T1000 (cell line): ENCODE results near the gene PCDH19.

ENCODE experiments used
- DNase-seq: peaks from one replicate; lab custom pipeline; 2025; ENCODE audit warnings: mixed read lengths; lab: John Stamatoyannopoulos, UW

PCDH19 gene

GRCh38 chrX:100404851-100405250 lies 5.2 kb downstream of the PCDH19 start:
- no peak for DNase-seq

GRCh38 chrX:100395781-100396180 lies 14.3 kb downstream of the PCDH19 start:
- no peak for DNase-seq

- no peak for DNase-seq
Measured at GRCh38 chrX:100381619-100382018, 28.5 kb downstream of the PCDH19 start.

GRCh38 chrX:100379388-100379986 lies 30.6 kb downstream of the PCDH19 start:
- no peak for DNase-seq

GRCh38 chrX:100377826-100378225 lies 32.2 kb downstream of the PCDH19 start:
- no peak for DNase-seq

GRCh38 chrX:100376576-100376975 lies 33.5 kb downstream of the PCDH19 start:
- DNase-seq = no peak

GRCh38 chrX:100373673-100374072 lies 36.4 kb downstream of the PCDH19 start:
- DNase-seq = no peak

GRCh38 chrX:100368167-100368566 lies 41.9 kb downstream of the PCDH19 start:
- DNase-seq = no peak

GRCh38 chrX:100363896-100364295 lies 46.2 kb downstream of the PCDH19 start:
- no peak for DNase-seq

GRCh38 chrX:100358766-100359165 lies 51.3 kb downstream of the PCDH19 start:
- DNase-seq = no peak

- no peak for DNase-seq
Measured at GRCh38 chrX:100356351-100356896, 53.6 kb downstream of the PCDH19 start.

GRCh38 chrX:100355680-100356079 lies 54.4 kb downstream of the PCDH19 start:
- DNase-seq = no peak

- no peak for DNase-seq
Measured at GRCh38 chrX:100353326-100353725, 56.7 kb downstream of the PCDH19 start.

GRCh38 chrX:100350704-100351489 lies 59.2 kb downstream of the PCDH19 start:
- no peak for DNase-seq

- DNase-seq = no peak
Measured at GRCh38 chrX:100349391-100349790, 60.7 kb downstream of the PCDH19 start.

GRCh38 chrX:100341142-100341510 lies 68.9 kb downstream of the PCDH19 start:
- DNase-seq = no peak

GRCh38 chrX:100340491-100341141 lies 69.5 kb downstream of the PCDH19 start:
- DNase-seq = no peak

GRCh38 chrX:100328351-100328750 lies 81.7 kb downstream of the PCDH19 start:
- no peak for DNase-seq

GRCh38 chrX:100319716-100320115 lies 90.4 kb downstream of the PCDH19 start:
- DNase-seq = no peak

GRCh38 chrX:100316987-100317386 lies 93.1 kb downstream of the PCDH19 start:
- no peak for DNase-seq

- no peak for DNase-seq
Measured at GRCh38 chrX:100315566-100315965, 94.5 kb downstream of the PCDH19 start.

GRCh38 chrX:100299559-100299958 lies 110.5 kb downstream of the PCDH19 start:
- DNase-seq = no peak

GRCh38 chrX:100297728-100298127 lies 112.3 kb downstream of the PCDH19 start:
- no peak for DNase-seq
